ENCODE data around the gene PDE1C. TPM values are rescaled to one million over a fixed set of nuclear protein-coding genes. Genes with fewer than 3 reads are reported as not detected.

The PDE1C gene
- polyA plus RNA-seq, 1 donor from 2014 or later = not detected

DNA sequence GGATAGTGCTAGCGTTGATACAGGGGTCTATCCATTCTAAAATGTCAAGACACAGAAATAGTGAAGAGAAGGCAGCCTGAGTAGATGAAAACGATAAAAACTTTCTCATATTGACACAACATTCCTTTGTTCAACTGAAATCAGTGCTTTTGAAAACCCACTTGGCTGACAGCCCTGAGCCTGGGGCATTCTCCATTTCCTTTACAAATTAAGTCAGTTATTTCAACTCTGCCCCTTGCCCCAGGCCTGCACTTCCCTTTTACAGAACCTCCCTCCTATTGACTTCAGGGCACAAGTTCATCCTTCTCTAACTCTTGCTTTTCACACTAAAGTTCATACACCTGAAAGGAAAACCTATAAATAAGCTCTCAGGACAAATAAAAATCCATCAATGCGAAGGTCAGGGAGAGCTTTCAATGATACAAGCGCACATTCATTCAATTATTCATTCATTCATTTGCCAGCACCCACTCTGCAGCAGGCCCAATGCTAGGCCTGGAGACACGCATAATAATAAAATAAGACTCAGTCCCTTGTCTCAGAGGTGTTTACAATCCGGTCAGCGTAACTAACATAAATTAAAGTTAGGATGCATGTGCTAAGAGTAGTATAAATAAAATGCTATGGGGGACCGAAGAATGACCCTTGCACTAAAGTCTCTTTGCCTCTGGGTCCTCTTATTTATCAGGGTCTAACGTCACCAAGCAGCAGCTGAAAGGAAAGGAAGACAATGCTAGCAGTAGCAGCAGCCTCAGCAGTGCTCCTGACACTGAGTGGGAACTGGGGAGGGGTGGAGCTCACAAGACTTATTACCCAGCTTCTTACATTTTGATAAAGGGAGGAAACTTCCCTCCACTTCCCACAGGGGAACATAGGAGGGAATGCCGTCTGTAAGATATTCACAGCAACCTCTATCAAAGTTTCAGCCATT, 134.8 kb downstream of the PDE1C start:
- Mint-ChIP-seq H3K27ac (no peak overlapping the region), H3K4me1 (no peaks in the 10 kb centered on the region), H3K9me3 (peaks cover 4 to 19% (median 4%) of the 10 kb centered on the region in 3 donors), H3K4me3 (no peak overlapping the region), H3K36me3 (no peaks in the 10 kb centered on the region), H3K27me3 (no peaks in the 10 kb centered on the region)

DNA sequence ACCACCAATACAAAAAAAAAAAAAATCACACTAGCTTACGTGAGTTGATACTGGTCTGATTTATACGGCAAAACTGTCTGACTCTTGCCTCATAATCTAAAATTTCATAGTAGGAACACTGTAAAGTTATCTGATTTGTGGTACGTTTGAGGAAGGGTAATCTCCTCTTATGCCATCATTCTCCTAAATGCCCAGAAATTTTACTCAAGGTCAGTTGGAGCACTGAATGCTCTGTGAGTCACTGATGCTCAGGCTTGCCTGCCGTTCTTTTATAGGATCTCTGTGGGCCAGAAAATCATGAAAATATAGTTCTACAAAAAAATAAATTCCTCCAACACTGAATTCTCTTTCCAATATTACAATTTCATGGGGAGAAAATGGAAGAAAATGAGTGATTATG, 135.7 kb downstream of the PDE1C start:
- Mint-ChIP-seq H3K27me3 (no peaks in the 10 kb centered on the region), H3K9me3 (peaks cover 4 to 21% (median 6%) of the 10 kb centered on the region in 3 donors), H3K4me3 (no peak overlapping the region), H3K36me3 (no peaks in the 10 kb centered on the region), H3K27ac (no peak overlapping the region), H3K4me1 (no peaks in the 10 kb centered on the region)

DNA sequence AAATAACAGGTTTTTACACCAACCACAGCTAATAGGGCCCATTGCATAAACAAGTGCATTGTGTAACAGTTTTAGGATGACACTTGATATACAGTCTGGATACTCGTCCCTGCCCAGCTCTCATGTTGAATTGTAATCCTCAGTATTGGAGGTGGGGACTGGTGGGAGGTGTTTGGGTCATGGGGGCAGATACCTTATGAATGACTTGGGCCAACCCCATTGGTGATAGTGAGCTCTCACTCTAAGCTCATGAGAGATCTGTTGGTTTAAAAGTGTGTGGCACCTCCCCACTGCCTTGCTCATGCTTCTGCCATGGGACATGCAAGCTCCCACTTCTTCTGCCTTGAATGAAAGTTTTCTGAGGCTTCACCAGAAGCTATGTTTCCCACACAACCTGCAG, 136.7 kb downstream of the PDE1C start:
- no peak overlapping the region for H3K27ac Mint-ChIP-seq
- peaks cover 5 to 25% (median 8%) of the 10 kb centered on the region in 3 donors for H3K9me3 Mint-ChIP-seq
- no peak overlapping the region for H3K4me3 Mint-ChIP-seq
- no peaks in the 10 kb centered on the region for H3K27me3 Mint-ChIP-seq
- no peaks in the 10 kb centered on the region for H3K4me1 Mint-ChIP-seq
- no peaks in the 10 kb centered on the region for H3K36me3 Mint-ChIP-seq

DNA sequence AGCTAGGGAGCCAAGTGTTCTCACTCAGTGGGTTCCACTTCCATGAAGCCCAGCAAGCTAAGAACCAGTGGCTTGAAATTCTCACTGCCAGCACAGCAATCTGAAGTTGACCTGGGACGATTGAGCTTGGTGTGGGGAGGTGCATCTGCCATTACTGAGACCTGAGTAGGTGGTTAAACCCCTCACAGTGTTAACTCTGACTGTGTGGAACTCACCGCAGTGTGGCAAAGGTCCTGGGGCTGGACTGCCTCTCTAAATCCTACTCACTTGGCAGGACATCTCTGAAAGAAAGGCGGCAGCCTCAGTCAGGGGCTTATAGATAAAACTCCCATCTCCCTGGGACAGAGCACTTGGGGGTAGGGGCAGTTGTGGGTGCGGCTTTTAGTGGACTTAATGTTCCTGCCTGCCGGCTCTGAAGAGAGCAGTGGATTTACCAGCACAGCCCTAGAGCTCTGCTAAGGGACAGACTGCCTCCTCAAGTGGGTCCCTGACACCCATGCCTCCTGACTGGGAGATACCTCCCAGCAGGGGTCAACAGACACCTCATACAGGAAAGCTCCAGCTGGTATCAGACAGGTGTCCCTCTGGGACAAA, 143.1 kb downstream of the PDE1C start:
- Mint-ChIP-seq H3K36me3 (no peaks in the 10 kb centered on the region), H3K9me3 (peaks cover 4 to 12% (median 4%) of the 10 kb centered on the region in 3 donors), H3K27ac (no peak overlapping the region), H3K27me3 (no peaks in the 10 kb centered on the region), H3K4me1 (no peaks in the 10 kb centered on the region), H3K4me3 (no peak overlapping the region)

DNA sequence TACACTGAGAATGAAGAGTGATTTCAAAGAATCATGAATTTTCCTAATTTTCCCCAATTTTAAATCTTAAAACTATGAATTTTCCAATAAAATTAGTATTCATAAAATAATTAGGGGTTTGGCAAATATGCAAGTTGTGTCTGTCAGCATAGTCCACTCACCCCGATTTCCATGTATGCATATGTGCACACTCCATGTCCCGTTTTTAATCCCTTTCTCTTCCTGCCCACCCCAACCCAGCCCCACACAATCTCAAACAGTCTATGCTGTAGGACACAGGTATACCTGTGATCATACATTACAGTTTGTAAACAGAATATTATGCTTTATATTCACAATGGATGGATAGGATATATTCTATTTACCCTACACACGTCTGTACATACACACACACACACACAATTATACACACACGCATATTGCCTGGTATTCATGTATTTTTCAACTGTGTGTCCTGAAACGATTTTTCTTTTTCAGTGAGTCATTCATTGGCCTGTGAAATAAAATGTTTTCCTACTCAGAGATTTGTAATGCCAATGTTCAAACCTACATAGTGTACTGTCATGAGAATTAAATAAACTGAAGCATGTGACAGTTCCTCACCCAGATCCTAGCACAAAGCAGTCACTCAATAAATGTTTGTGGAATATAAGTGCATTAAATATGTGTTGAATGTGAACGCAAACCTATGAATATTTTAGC, 144.3 kb downstream of the PDE1C start:
- H3K4me3 Mint-ChIP-seq = no peak overlapping the region
- H3K27ac Mint-ChIP-seq = no peak overlapping the region
- H3K27me3 Mint-ChIP-seq = no peaks in the 10 kb centered on the region
- H3K36me3 Mint-ChIP-seq = no peaks in the 10 kb centered on the region
- H3K4me1 Mint-ChIP-seq = no peaks in the 10 kb centered on the region
- peaks cover 1 to 7% (median 4%) of the 10 kb centered on the region in 3 donors for H3K9me3 Mint-ChIP-seq

DNA sequence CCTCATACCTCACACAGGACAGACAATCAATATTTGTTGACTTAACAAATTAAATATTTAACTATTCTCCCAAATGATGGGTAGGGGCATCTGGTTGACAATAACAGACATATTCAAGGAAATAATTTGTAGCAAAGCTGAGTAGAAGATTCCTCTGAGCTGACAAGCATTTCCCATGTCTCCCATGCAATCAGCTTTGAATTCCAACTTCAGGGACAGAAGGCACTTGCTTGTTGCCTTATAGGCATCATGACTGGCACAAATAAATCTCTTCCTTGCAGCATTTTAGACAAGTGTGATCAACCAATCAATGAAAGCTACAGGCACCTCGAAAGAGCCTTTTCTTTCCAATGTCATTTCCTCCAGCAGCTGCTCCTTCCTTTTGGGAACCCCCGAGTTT, 146.0 kb downstream of the PDE1C start:
- Mint-ChIP-seq H3K4me3 (no peak overlapping the region), H3K27me3 (no peaks in the 10 kb centered on the region), H3K27ac (no peak overlapping the region), H3K36me3 (no peaks in the 10 kb centered on the region), H3K4me1 (no peaks in the 10 kb centered on the region), H3K9me3 (peaks cover under 1 to 4% (median 1%) of the 10 kb centered on the region in 3 donors)

DNA sequence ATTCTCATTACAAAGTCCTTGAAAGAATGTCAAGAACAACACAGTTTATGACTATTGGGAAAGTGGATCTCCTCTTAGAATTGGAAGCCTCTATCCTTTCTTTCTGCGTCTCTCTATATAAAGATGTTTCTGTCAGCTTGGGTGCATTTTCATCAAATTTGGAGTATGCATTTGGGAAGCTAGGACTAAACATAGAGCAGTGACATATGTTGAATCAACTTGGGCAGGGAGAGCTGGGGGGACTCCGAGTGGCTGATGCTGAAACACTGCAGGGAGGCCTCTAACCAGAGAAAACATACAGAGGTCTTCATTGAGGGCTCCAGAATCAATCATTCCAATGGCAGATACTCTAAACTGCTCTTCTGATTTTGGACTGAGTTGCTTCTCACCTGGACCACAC, 147.4 kb downstream of the PDE1C start:
- H3K27ac Mint-ChIP-seq = no peak overlapping the region
- H3K4me3 Mint-ChIP-seq = no peak overlapping the region
- peaks cover 1 to 4% (median 4%) of the 10 kb centered on the region in 3 donors for H3K9me3 Mint-ChIP-seq
- H3K27me3 Mint-ChIP-seq = no peaks in the 10 kb centered on the region
- H3K36me3 Mint-ChIP-seq = no peaks in the 10 kb centered on the region
- H3K4me1 Mint-ChIP-seq = no peaks in the 10 kb centered on the region

DNA sequence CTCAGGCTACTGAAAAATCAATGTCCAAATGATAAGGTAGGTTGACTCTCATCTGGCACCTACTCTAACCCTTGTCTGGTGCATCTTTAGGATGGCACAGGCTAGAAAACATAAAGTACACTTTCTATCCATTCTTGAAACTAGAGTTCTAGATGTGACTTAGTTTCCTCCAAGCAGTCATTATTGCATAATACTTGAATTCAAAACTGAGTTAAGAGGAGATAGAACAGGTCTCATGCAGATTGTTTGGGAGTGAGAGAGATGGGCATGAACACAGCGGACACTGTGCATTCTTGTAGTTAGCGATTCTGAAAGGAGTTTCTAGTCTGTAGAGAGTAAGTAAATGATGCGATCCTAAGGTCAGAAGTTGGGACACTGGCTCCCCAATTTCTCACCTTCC, 149.2 kb downstream of the PDE1C start:
- Mint-ChIP-seq H3K27ac (no peak overlapping the region), H3K4me3 (no peak overlapping the region), H3K4me1 (no peaks in the 10 kb centered on the region), H3K36me3 (no peaks in the 10 kb centered on the region), H3K9me3 (peaks cover 1 to 7% (median 4%) of the 10 kb centered on the region in 3 donors), H3K27me3 (no peaks in the 10 kb centered on the region)

DNA sequence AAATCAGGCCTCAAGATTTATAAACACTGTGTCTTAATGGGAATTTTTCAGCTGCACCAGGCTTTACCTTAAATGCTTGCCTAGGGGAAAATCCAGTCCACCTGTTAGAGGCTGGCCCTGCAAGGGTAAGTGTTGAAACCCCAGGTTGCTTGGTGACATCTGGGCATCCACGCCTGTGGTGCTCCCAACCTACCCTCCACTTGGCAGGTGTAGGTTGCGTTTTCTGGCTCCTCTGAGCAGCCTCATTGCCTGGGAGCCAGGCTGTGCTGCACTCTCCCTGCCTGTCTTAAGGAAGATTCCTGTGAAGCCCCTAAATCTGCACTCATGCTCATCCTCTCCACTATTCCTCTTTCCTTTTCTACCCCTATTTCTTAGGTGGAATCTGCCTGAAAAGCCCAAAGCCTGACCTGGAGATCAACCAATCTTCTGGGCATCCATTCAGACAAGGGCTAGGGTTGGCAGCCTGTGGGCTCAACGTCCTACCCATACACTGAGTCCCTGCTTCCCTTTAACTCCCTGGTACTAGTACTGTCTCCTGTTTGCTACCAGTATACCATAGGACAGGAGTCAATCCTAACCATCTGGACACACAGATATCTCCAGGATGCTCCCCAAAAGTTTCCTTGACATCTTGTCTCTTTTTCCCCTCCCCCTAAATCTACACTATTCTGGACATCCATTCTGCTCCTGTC, 150.4 kb downstream of the PDE1C start:
- Mint-ChIP-seq H3K4me1 (no peaks in the 10 kb centered on the region), H3K4me3 (no peak overlapping the region), H3K27me3 (no peaks in the 10 kb centered on the region), H3K9me3 (peaks cover 1 to 7% (median 4%) of the 10 kb centered on the region in 3 donors), H3K27ac (no peak overlapping the region), H3K36me3 (no peaks in the 10 kb centered on the region)

DNA sequence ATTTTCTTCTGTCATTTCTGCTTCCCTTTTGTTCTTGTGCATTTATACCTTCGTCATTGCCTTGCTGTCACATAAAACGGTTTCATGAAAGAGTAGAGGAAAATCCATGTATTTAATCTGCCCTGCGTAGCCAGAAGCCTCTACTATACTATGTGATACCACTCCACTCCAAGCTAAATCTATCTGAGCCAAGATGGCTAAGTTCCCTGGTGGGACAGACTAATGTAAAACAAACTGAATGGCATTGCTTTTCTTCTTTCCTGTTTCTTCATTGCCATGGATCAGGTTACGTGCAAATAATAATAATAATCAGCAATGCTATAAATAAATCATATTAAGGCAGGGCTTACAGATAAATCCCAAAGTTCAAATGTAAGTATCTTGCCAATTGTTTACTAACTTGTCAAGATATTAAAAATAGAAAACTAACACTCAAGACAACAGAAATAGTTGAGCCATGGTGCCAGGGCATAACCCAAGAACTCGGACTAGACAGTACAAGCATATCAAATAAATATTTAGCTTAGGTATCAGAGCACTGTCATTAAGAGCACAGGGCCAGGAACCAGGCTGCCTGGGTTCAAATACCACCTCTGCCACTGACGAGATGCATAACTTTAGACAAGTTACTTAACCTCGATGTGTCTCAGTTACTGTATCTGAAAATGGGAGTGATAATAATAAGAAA, 151.4 kb downstream of the PDE1C start:
- no peaks in the 10 kb centered on the region for H3K4me1 Mint-ChIP-seq
- no peak overlapping the region for H3K27ac Mint-ChIP-seq
- no peak overlapping the region for H3K4me3 Mint-ChIP-seq
- peaks cover 1 to 7% (median 4%) of the 10 kb centered on the region in 3 donors for H3K9me3 Mint-ChIP-seq
- H3K27me3 Mint-ChIP-seq = no peaks in the 10 kb centered on the region
- H3K36me3 Mint-ChIP-seq = no peaks in the 10 kb centered on the region

DNA sequence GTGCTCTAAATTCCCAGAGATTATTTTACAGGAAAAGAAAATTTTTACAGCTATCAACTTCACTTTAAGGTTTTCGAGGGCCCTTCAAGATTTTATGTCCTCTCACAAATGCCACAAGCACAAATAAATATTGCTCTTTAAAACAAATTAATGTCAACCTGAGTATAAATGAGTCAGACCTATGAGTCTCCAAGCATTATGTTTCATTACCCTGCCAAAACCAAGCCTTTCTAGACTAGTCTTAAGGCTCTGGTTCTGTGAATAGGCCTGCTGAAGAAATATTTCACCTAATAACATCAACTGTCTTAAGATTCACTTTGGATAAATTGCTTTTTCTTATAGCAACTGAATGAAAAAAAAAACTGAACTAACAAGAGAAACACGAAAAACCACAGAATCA, 153.0 kb downstream of the PDE1C start:
- Mint-ChIP-seq H3K9me3 (peaks cover 1 to 7% (median 4%) of the 10 kb centered on the region in 3 donors), H3K36me3 (no peaks in the 10 kb centered on the region), H3K27ac (no peak overlapping the region), H3K4me3 (no peak overlapping the region), H3K27me3 (no peaks in the 10 kb centered on the region), H3K4me1 (no peaks in the 10 kb centered on the region)

DNA sequence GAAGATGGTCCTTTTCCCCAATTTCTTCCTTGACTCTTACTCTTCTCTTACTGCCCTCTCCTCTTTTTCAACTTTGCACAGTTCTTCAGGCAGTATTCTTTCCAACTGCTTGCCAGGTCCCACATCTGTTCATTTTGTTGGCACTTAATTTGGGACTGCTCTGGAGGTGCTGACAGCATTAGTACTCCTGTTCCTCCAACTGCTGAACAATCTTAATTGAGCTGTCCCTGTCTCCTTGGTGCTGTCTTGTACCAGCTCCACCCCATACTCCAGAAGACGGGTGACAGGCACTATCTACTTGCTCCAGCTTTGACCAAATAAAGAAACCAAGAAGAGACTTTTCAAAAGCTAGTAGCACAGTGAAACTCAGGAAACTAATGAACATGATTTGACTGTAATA, 160.0 kb downstream of the PDE1C start:
- Mint-ChIP-seq H3K9me3 (peaks cover 0 to 4% (median 4%) of the 10 kb centered on the region in 3 donors), H3K4me3 (no peak overlapping the region), H3K4me1 (peaks cover 0 to 2% (median 0%) of the 10 kb centered on the region in 3 donors), H3K36me3 (no peaks in the 10 kb centered on the region), H3K27me3 (no peaks in the 10 kb centered on the region), H3K27ac (no peak overlapping the region)

DNA sequence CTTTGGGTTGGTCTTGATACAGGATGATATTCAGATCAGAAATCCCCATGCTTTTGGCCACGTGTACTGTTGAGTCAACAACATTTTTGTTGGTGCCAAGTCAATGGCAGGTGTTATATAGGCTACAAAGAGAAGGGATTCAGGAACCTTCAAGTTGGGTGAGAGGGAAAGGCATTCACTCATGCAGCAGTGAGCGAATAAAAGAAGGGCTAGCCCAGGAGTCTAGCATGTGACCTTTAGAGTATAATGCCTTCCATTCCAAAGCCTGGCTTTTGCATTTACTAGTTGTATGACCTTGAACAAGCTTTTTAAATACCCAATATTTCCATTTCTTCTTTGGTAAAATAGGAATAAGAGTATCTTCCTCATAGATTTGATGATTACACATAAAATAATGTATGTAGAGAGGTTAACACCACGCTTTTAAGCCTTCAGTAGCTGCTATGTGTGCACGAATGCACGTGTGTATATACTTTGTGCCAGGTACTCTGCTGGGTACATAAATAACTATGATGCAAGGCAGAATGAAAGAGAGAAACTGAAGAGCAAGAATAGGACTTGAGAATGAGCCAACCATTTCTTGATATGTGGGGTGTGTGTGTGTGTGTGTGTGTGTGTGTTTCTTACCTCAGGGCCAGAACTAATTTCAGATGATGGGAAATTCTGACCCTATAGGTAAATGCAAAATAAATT, 163.6 kb downstream of the PDE1C start:
- Mint-ChIP-seq H3K9me3 (peaks cover 0 to 4% (median 4%) of the 10 kb centered on the region in 3 donors), H3K4me3 (no peak overlapping the region), H3K27me3 (no peaks in the 10 kb centered on the region), H3K27ac (peak overlapping the region in 1 of 3 donors; percentile 41), H3K36me3 (no peaks in the 10 kb centered on the region), H3K4me1 (peaks cover 0 to 2% (median 0%) of the 10 kb centered on the region in 3 donors)

DNA sequence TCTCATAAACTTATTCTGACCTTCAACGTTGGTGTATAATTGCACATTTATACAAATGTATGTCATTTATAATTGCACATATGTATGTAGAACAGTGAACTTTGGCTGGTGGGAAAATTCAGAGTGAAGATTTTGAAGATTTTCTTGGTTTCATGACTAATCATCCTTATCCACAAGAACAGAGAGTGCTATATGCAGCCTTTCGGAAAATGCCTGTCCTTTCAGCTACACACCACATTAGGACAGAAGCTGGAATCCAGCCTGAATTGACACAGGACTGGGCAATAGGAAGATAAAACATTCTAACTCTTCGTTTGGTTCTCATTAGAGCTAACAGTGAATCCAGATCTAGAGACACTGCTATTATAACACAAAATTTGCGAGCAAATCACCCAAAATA, 166.2 kb downstream of the PDE1C start:
- H3K27ac Mint-ChIP-seq = no peak overlapping the region
- no peaks in the 10 kb centered on the region for H3K27me3 Mint-ChIP-seq

More for the DNA sequence above, 166.2 kb downstream of the PDE1C start:
- H3K4me1 Mint-ChIP-seq = no peaks in the 10 kb centered on the region
- no peak overlapping the region for H3K4me3 Mint-ChIP-seq
- H3K36me3 Mint-ChIP-seq = no peaks in the 10 kb centered on the region
- peaks cover 0 to 4% (median 2%) of the 10 kb centered on the region in 3 donors for H3K9me3 Mint-ChIP-seq
